ENCODE results near the gene USH2A.
"Not testable (repeated sequence)": the region's sequence is repeated elsewhere in the genome, so short reads cannot be mapped to it uniquely, and the experiment has no call there.

The USH2A gene

DNA sequence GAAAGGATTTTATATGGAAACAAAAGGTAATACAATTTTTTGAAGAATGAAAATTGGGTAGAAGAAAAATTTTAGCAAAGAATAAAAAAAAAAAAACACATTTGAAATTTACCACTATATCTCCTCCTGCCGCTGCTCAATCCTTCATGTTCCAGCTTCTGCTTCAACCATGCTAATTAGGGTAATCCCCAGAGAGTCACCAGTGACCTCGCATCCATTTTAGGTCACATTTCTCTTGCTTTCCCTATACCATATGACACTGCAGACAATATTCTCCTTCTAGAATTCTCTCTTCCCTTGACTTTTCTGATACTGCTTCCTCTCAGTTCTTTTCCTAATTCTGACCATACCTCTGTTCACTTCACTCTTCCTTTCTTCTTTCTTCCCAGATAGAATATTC lies 237.1 kb downstream of the USH2A start:
- DNase-seq: no peak

DNA sequence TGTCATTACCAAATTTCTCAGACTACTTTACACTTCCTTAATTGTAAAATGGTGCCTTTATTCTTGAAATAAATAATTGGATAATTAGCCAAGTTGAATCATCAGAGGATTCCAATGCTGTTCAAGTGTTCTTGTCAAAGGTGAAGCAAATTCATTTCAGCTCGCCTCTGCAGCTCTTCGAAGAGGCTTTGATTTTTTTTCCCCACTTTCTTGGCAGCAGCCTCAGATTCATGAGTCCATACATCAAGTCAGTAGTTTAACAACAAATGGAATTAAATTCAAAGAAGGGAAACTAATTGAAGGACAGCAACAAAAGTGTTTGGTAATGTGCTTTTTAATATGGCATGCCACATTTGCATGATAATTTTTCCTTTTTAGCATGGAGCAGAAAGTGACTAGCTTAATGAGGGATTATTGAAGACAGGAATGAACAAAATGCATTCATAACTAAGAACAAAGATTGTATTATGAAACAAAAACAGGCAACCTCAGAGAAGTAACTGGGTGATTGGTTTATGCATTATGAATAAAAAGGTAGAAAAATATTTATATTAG lies 239.0 kb downstream of the USH2A start:
- no peak for DNase-seq

DNA sequence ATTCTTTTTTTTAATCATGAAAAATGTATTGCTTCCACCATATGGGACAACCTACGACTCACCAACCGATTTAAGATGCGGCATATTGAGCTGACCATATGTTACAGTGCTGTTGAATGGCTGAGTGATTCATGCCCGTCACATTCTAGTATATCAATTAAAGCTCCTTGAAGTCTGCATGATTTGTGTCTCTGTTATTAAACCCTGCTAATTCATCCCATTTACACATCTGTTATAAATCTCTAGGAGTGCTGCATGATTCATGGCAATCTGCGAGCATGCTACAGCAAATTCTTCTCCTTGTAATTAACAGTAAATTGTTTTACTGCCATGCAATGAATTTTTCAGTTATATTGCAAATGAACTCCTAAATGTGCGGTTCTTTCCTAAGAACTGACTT lies 239.8 kb downstream of the USH2A start:
- DNase-seq: no peak

DNA sequence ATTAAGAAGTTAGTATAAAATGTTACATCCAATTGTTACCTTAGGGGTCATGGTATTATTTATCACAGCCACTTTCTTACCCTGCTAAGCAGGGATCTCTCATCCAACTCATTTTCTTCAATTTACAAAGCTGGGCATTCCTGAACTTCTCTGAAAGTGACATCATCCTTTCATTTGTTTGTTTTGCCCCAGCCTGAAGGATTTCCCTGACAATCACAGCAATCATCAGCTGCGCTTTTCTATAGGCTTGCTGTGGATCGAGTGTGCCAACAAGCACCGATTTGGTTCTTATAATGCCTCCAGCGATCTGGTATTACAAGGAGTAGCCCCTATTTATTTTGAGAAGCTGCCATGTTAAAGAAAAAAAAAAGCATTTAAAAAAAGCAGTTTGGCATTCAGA lies 240.2 kb downstream of the USH2A start:
- DNase-seq: no peak

DNA sequence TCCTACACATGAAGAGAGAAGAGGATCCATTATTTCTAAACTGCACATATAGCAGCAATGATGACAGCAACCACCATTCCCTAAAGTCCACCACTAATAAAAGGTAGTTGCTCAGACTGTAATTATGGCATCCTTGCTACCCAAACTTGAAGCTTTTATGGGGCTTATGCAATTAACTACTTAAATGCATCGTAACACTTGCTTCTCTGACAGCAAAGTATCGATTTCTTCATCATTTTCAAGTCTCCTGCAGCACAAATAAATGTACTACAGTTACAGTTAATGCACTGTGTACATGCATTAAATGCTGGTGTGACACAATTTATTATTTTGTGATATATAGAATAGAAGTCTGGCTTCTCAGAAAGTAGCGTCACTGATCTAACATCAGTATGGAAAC lies 241.7 kb downstream of the USH2A start:
- no peak for DNase-seq

DNA sequence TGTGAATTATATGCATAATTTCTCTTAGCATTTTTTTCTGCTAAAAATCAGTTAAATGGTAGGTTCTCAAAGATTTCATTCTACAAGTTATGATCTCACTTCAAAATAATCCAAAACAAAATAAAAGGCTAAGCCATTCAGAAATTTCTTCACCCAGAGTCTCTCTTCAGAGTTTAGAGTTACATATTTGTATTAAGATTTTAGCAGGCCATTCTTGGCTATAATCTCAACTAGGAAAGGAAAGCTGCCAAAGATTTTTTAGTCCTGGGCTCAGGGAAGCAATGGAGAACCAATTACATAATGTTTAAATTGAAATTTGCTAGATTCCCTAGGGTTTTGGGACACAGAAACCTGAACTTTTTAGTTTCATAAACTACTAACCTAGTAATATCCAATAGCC lies 245.0 kb downstream of the USH2A start:
- no peak for DNase-seq

DNA sequence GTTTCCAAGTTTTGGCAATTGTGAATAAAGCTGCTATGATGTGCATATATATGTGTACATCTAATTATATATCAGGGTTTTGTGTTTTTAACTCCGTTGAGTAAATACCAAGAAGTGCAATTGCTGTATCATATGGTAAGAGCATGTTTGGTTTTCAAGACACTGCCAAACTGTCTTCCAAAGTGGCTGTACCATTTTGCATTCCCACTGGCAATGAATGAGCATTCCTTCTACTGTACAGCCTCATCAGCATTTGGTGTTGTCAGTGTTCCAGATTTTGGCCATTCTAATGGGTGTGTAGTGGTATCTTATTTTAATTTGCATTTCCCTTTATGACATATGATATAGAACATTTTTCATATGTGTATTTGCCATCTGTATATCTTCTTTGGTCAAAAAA lies 246.3 kb downstream of the USH2A start:
- no peak for DNase-seq

DNA sequence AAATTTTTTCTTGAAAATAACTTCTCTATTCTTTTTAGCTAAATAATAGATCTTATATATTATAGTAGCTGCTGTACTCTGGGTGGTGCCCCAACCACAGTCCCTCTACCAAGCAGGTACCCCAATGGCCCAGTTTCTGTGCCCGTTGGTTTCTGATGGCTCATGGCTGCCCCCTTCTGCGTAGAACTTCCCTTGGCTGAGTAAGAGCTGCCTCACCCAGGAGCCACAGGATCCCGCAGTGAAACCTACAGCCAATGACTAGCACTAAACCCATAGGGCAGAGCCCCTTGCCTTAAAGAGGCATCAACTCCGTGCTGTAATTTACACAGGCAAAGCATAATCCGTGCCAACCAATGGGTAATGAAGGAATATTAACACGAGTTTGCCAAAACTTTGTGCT lies 247.5 kb downstream of the USH2A start:
- no peak for DNase-seq

DNA sequence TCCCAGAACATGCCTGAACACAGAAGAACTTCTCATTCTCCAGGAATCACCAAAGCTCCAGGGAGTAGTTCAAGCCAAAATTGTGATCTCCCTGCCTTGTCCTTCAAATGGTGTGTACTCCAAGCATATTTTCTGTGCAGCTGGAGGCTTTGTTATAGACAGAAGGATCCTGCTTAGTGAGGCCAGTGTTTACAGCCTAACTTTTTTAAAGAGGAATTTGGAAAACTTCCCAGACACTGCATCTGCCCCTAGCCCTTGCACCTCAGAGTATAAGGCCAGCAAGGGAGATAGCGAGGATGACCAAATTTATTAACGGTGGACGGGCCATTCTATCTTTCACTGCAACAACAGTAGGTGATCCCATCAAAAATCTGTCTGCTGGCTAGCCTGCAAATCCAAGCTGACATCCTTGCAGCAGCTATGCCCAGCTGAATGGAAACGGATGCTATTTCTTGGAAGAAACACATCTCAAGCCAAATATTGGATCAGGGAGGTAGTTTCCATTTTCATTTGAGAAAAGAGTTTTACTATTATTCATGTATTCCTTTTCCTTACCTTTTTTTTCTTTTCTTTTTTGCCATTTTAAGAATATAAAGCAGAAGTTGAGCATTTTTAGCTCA lies 249.8 kb downstream of the USH2A start:
- DNase-seq: no peak

DNA sequence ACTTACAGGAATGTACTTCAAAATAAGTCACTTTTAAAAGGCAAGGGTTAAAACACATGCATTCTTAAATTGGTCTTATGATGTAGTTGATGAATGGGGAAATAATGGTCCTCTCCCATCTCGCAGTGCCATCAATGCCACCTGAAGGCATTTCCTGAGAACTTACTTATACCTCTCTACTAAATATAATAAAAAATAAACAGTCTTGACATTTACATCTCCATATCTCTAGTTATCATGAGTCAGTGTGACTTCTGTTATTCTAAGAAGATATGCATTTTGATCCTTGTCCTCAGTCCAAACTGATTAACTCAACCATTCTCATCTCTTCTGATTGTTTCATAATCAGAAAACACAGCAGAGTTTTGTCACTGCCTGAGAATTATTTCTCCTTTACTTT lies 253.9 kb downstream of the USH2A start:
- no peak for DNase-seq

DNA sequence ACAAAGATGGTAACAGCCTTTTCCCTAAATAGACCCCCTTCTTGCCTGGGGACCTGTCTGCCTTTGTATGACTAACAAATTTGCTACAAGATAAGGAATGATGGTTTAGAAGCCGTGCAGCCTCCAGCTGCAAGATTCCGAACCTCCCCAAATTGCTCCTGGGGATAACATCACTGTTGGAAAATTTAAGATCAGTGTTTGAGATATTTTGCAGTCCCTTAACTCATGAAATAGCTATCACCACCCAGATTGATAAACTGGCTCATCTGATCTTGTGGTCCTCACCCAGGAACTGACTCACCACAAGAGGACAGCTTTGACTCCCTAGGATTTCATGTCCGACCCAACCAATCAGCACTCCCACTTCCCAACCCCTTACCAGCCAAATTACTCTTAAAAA lies 254.7 kb downstream of the USH2A start:
- no peak for DNase-seq

DNA sequence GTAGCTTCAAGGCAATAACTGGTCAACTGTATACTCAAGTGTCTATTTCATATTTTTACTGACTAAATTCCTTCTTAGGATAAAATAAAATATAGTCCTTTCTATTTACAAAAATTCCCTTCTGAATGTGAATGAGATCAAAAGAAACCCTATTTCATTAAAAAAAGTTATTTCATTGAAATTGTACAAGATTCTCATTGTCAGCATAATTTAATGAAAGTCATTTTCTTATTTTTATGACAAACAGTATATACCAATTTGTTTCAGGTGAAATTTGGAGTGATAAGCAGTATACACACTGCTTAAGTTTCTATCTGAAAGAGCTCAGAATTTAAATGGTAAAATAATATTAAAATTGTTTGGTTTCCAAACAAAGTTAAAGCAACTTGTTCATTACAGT lies 269.2 kb downstream of the USH2A start:
- no peak for DNase-seq

DNA sequence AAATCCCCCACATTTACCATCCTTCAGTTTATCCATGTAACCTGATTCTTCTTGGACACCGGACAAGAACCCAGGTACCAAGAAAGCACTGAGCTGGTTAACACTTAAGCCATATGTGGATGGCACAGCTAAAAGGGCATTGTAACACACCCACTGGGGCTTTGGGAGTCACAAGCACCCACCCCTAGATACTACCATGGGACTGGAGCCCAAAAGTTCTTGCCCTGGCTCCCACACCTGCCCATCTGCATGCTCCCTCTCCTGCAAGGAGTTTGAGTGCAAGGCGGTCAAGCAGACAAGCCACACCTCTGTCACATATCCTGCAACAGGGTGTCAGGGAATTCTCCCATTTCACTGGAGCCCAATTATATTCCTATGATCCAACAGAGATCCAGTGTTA lies 270.1 kb downstream of the USH2A start:
- no peak for DNase-seq

DNA sequence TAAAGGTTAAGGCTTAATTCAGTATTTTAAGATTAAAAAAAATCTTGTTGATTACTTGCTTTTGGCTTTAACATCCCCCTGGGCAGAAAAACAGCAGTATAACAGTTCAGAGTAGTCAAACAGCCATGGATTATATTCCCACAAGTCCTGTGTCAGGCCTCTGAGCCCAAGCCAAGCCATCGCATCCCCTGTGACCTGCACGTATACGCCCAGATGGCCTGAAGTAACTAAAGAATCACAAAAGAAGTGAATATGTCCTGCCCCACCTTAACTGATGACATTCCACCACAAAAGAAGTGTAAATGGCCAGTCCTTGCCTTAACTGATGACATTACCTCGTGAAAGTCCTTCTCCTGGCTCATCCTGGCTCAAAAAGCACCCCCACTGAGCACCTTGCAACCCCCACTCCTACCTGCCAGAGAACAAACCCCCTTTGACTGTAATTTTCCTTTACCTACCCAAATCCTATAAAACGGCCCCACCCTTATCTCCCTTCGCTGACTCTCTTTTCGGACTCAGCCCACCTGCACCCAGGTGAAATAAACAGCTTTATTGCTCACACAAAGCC lies 277.7 kb downstream of the USH2A start:
- not testable (repeated sequence) for DNase-seq

DNA sequence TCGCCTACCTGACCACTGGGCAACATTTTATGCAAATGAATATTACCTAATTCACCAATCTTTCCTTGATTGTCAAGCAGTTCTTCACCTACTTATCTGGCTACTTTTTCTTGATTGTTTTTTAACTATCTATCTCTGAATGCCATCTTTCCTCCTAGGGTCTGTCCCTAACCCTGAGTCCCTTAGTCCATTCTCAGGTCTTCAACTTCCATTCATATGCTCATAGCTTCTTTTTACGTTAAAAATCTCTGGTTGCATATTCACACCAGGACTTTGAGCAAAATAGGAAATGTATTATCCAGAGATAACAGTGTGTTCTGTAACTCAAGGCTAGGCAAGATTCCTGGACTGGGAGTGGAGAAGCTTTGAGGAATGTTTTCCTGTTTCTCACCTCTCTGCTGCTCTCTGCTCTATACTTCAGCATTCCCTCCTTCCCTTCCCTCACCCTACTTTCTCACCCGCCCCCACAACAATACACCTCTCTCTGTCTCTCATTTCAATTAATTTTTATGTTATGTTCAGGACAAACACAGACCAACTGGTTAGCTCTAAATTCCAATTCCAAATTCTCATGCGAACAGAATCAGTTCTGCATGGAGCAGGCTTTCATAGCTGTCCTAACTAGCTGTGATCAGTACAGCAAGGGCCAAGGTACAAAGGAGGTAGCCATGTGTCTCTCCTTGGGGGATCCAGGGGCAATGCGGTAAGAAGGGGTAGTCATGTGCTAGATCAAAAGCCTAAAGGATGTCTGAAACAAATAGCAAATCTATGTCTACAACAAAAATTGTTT lies 278.4 kb downstream of the USH2A start:
- no peak for DNase-seq

DNA sequence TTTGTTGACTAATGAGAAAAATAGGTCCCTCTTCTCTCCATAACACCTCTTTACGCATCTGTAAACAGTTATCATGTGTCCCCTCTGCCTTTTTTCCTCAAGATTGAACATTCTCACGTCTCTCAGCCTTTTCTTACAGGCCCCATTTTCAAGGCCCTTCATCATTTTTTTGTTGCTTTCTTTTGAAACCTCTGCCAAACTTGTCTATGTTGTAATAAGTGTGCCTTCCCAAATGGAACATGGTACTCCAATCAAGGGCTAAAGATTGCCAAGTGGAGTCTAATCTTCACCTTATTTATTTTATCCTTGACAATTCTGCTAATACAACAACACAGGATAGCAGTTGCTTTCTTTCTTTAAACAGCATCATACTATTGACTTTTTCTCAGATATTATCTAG lies 280.3 kb downstream of the USH2A start:
- DNase-seq: no peak

DNA sequence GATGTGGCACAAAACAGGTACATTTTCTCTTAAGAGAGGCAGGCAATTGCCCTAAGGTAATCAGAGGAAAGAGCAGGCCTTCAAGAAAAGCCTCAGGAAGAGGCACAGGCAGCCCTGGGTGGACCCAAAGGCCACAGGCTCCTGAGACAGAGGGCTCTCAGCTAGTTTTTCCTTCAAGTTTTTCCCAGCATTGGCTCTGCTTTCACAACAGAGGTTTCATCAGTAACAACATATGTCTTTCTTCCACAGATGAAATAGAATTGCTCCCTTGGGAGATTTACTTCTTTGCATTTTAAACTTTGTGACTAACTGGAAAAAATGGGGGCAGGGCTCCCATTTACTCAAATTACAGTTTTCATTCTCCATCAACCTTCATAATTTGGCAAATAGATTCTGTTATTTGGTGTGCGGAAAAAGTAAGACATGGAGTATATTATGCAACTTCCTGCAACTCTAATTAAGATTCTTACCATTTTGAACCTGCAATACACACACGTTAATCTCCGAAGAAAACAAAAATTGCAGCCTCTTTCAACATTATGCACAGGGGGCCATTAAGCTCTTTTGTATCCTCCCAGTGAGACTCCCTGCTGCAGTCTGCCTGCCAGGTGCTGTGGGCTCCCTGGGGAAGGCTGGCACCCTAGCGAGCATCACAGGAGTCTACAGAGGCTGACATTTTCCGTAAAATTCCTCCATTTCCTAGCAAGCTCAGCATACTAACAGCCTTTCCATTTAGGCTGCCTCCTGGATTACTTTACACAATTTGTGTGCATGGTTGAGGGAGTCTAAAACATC lies 282.3 kb downstream of the USH2A start:
- DNase-seq: no peak

DNA sequence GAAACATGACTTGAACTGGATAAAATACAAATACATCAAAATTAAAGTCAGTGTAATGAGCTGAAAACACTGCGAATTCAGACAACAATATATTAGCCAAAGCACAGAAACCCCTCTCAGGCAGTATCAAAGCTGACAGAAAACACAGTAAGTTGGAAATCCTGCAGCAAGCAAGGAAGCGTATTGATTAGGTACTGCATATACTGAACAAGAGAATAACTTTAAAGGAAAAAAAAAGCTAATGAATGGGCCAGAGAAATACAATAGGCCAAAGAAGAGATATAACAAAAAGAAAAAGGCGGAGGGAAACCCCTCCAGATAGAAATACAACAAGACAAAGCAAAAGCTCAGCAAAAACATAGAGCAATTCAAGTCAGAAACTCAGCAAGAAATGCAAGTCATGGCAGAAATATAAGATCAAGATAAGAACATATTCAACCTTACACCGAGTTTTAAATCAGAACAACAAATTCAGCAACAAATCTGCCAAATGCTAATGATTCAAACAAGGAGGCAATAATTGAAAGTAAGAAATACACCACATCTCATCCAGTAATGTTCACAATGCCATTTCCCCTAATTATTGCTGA lies 299.0 kb downstream of the USH2A start:
- DNase-seq: no peak

DNA sequence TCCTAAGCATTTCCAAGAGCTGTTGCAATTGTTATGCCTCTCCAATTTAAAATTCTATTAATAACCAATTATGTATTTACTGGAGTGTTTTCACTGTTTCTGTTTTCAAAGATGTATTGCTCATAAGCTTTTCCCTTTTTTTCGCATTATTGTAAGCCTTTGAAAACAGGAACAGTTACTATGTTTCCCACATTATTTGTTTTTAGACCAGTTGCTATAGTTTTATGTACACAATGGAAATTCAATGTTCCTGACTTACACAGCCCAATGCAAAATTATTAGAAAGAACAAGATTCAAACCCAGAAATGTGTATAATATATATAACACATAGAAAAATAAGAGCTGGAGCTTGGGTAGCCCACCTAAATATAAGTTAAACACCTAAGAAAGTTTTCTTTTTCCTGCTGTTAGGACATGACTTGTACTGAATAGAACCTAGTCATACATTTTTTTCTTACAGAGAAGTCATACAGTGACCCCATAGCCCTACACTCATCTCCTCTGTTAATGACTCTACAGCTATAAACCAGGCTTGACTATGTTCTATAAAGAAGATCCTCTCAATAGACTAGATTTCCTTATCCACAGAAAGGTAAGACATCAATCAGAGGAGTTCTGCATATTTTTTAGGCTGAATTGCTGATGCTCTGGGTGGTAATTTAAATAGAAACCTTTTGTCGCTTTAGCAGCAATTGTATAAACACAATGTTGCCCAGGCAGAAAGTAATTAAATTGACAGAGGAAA lies 299.6 kb downstream of the USH2A start:
- no peak for DNase-seq

DNA sequence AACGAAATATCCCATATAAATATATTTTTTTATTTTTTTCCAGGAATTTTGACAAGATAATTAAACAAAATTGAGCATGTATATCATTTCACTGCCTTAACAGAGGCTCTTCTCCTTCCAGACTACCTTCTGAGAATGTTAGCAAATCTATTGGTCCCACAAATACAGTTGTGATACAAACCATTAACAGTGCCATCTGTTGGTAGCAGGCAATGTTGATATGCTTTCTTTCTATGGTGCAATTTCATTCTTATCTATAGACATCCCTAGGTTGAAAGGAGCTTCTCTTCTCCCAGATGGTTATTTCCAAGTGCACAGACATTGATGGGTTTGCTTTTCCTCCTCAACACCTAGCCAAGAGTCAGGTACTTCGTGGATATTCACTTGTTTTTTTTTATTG lies 303.6 kb downstream of the USH2A start:
- no peak for DNase-seq

DNA sequence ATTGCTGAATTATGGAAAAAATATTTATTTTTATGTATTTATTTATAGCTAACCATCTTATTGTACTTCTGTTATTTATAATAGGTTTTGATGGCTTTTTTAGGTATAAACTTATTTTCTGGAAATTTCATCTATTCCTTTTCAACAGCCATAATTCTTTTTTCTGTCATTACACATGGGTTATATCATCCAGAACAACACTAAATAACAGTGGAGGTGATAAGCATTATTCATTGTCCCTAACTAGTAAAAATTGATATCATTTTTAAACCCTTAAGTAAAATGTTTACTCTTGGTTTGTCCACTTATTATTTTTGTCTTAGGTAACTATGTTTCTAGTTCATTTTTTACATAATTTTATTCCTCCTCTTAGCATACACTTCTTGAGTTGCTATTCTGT lies 309.1 kb downstream of the USH2A start:
- DNase-seq: no peak

DNA sequence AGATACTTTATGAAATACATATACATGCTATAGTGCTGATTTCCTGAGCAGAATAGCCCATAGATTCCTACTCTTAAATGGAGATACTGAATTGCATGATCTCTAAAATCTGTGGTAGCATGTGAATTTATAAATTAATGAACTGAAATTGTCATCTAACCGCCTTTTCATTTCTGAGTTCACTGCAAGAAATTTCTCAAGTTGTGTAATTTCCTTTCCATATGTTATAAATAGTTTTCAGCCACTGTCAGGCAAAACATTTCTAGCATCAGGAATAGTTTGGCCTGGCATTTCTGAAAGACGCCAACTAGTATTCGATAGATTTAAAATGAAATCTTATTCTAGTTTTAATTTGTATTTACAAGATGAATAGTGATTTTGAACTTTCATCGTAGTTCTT lies 310.1 kb downstream of the USH2A start:
- no peak for DNase-seq

Data from CD4-positive, alpha-beta T cell treated with Interferon gamma for 1 hour (primary cell).